ENCODE data around the gene ESD.

ESD gene

DNA sequence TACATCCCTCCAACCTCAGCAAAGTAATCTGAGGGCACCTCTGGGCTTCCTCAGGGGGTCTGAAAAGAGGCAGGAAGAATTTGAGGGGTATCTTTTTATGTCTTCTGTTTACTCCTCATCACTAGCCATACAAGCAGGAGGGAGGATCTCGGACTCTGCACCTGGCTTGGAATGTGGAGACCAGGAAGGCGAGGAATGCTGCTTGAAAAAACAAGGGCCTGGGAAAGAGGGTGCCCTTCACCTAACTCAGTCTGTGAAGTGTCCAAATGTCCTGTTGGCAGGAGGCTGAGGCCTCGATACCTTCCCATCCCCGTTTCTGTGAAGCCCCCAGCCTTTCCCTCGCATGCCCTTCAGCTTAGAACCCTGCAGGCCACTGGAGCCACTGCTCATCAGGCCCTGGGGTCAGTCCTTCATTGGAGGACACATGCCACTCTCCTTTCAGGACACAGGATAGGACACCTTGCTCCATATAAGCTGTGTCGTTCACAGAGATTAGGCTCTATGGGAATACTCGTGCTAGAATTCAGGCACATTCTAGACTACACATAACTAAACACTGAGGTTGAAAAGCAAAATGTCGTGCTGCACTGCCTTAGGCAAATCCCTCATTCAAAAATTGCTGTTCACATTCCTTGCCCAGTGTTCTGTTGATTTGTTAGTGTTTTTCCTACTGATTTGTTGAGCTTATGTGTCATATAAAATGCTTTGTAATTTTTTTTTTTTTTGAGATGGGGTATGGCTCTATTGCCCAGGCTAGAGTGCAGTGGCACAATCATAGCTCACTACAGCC, 49.7 kb downstream of the ESD start:
- DNase-seq (ENCODE audit: low read depth in 3 of 3, low spot score in 1 of 3): no peak

GRCh38 chr13:46745706-46746105, 51.3 kb downstream of the ESD start:
- DNase-seq (ENCODE audit: low read depth in 3 of 3, low spot score in 1 of 3): no peak

DNA sequence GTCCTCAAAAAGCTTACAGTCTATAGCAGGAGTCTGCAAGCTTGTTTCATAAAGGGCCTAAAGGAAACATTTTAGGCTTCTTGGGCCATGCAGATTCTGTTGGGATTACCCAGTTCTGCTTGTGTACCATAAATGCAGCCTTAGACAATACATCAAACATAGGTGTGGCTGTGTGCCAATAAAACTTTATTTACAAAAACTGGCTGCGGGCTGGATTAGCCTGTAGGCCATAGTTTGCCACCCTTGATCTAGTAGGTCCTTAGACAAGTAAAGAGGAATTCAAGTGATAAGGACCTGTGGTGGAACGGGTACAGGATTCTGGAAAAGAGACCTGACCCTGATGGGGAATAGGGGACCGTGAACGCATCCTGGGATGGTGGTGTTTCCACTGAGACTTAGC, 51.9 kb downstream of the ESD start:
- DNase-seq (ENCODE audit: low read depth in 3 of 3, low spot score in 1 of 3): no peak

GRCh38 chr13:46743191-46743590, 53.8 kb downstream of the ESD start:
- DNase-seq (ENCODE audit: low read depth in 3 of 3, low spot score in 1 of 3): no peak

- no peak for DNase-seq (ENCODE audit: low read depth in 3 of 3, low spot score in 1 of 3)
Measured at GRCh38 chr13:46739447-46740098, 57.4 kb downstream of the ESD start.

- DNase-seq (ENCODE audit: low read depth in 3 of 3, low spot score in 1 of 3): no peak
Measured at GRCh38 chr13:46738766-46739165, 58.2 kb downstream of the ESD start.

GRCh38 chr13:46738055-46738454, 58.9 kb downstream of the ESD start:
- no peak for DNase-seq (ENCODE audit: low read depth in 3 of 3, low spot score in 1 of 3)

DNA sequence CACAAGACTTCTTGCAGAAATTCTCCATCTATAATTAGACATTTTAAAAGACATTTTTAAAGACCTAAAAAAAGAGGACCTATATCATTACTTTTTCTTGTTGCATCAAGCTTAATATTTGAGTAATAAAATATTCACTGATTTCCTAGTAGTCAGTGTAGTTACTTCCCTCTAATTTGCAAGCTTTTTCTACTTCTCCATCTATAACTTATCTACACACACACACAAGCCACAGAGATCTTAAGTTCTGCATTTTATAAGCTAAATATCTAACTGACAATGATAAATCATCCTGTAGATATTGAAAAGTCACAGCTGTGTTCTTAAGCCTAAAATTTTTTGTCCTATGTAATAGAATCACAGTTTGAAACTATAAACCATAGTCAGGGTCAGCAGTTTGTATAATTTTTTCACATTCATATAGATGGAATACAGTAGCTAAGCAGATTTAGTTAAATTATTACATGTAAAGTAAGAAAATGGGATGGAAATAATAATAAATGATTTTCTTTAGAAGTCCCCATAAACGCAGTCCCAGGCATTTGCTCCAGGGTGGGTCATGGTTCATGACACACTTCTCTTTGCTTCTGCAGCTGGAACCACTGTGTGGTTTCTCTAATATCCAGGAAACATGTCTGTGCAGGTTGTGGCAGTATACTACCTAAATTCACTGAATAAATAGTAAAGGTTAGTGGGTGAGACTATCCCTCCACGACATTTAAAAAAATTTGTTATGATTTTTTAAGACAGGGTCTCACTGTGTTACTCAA, 60.2 kb downstream of the ESD start:
- DNase-seq (ENCODE audit: low read depth in 3 of 3, low spot score in 1 of 3): no peak

DNA sequence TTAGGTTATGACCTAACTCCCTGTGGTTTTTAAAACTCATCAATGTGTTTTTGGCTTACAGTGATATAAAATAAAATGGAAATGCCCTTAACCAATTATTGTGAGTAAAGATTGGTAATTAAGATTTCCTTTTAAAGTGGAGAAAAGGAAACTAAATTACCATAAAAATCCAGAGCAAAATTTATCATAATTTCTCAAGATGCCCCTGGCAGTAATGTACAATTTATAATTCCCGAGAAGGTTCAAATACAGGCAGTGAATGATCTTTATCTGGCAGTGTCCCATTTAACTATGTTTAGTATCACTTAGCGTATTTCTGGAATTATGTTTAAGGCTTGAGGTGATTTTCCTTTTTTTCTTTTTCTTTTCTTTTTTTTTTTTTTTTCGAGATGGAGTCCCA, 61.5 kb downstream of the ESD start:
- no peak for DNase-seq (ENCODE audit: low read depth in 3 of 3, low spot score in 1 of 3)

DNA sequence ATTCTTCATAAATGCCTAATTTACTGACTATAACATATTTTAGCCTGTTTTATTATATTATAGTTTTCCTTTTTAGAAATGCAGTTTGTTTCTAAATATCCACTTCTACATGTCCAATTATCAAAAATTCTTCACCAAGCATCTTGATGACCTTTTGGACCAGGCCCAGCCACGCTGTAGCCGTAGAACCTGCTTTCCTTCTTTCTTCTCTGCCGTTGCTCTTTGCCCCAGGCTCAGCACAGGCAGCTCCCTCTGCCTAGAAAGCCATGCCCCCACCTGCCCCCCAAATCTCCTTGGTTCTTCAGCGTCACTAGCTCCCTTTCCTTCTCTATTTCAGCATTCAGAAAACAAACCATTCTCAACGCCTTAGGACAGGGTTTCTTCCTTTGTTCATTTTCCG, 65.4 kb downstream of the ESD start:
- no peak for DNase-seq (ENCODE audit: low read depth in 3 of 3, low spot score in 1 of 3)

DNA sequence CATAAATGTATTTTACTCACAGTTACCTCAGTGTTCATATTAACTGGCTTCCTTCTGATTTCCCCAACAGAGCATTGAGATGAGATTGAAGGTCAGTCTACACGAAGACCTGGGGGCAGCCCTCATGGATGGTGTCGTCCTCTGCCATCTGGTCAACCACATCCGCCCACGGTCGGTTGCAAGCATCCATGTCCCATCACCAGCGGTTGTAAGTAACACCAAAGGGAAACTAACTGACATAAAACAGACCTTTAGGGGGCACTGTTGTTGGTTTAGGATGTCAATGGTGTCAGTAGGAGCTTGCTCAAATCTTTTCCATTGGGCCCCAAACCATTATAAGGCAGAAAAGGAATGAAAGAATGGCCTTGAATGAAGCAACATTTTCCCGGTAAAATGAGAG, 68.2 kb downstream of the ESD start:
- DNase-seq (ENCODE audit: low read depth in 3 of 3, low spot score in 1 of 3): no peak

- DNase-seq (ENCODE audit: low read depth in 3 of 3, low spot score in 1 of 3): no peak
Measured at GRCh38 chr13:46726347-46726746, 70.6 kb downstream of the ESD start.
